Breast epithelium (tissue), 4 donors: ENCODE data around the gene CRY1. TPM values are rescaled to one million over a fixed set of nuclear protein-coding genes. Genes with fewer than 3 reads are reported as not detected.

Experiments used
- DNase-seq, 2 donors: peaks; one replicate each; pipeline ENCODE4 v3.0.0-alpha.2; 2019; ENCODE audit warnings: low spot score in 2 of 2
- H3K27ac ChIP-seq, 2 donors: fragments of 200-600 bp; sonication (generic) in 1 of 2; one replicate each; pipeline ENCODE4 v1.5.1; 2016 to 2019; ENCODE audit warnings: mild to moderate bottlenecking in 1 of 2
- H3K27me3 ChIP-seq, 2 donors: fragments of 200-600 bp; sonication (generic) in 1 of 2; one replicate each; pipeline versions ENCODE4 v1.5.1 to v1.6.0; 2017 to 2019; ENCODE audit warnings: control low read depth in 1 of 2, mild to moderate bottlenecking in 1 of 2
- H3K36me3 ChIP-seq: fragments of 200-600 bp; one replicate; pipeline ENCODE4 v1.5.1; 2019
- H3K4me1 ChIP-seq, 2 donors: fragments of 200-600 bp; sonication (generic); one replicate each; pipeline ENCODE4 v1.5.1; 2016 to 2019; ENCODE audit warnings: control low read depth in 1 of 2
- H3K4me3 ChIP-seq, 3 donors: fragments of 200-600 bp; sonication (generic); 1 replicate in 2 of 3; 2 replicates in 1 of 3; pipeline ENCODE4 v1.5.1; 2016 to 2019; ENCODE audit warnings: mild to moderate bottlenecking in 3 of 3, moderate library complexity in 2 of 3
- H3K9me3 ChIP-seq, 2 donors: fragments of 200-600 bp; sonication (generic) in 1 of 2; one replicate each; pipeline ENCODE4 v1.5.1; 2016 to 2019; ENCODE audit warnings: control low read depth in 1 of 2
- CTCF ChIP-seq, 3 donors: fragments of 450-650 bp; IDR thresholded peaks; one replicate each; pipeline ENCODE4 v1.5.1; 2016 to 2017; ENCODE audit warnings: antibody characterized with exemption in 3 of 3, mild to moderate bottlenecking in 3 of 3, moderate library complexity in 3 of 3
- POLR2A ChIP-seq: fragments of 450-650 bp; IDR thresholded peaks from one replicate; pipeline ENCODE4 v1.6.1; 2016; ENCODE audit warnings: antibody characterized with exemption, mild to moderate bottlenecking, moderate library complexity
- POLR2AphosphoS5 ChIP-seq, 3 donors: sonication (generic); formaldehyde crosslinking; IDR thresholded peaks; one replicate each; pipeline ENCODE4 v1.6.1; 2017; ENCODE audit warnings: antibody characterized with exemption in 3 of 3
- intact Hi-C: fragments of 100-400 bp; cut with DNase I; formaldehyde crosslinking; loops from one replicate; pipeline ENCODE4 v1.15.1; 2023; ENCODE audit warnings: low total_unique reads
- total RNA-seq, 3 donors: library from RNA; depleted of rRNA; stranded (reverse); fragments of >200 nt; gene quantifications; one replicate each; pipeline ENCODE4 v1.1.0, GENCODE V29; 2016

CRY1 gene
- total RNA-seq, 3 donors from 2014 or later, result 24.0 to 81.5 (median 47.5) TPM

DNA sequence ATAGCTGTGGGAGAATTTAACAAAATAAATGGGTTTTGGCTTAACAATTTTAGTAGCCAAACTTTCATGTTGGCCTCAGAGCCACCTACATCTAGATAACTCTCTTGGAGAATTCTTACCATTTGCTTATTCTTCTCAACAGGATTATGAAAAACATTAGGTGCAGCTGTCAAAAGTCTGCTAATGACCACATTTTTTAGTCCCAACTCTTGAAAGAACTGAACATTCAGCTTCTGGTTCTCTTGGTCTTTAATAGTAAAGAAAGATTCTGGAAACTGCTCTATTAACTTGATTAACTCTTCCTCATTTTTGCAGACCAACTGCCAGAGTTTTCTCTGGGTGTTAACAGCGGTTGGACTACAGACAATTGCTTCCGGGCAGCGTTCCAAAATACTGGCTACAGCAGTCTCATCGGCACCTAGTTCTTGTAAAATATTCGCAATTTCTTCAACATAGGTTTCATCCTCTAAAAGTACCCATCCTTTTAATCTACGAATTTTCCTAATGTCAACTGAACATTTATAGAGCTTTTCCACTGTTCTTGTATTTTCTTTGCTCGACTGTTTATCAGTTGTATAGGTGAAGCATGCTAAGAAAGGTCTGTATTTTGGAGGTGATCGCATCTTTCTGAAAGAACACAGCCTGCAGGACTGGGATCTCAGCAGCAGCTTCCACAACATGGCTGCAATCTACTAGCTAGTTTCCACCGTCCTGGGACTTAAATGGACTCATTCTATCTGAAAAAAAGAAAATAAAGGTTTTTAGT is 115.1 kb downstream of the CRY1 start:
- peak overlapping the region in 1 of 2 donors; percentile 6 for H3K27ac ChIP-seq
- DNase-seq, result no peak
- H3K27me3 ChIP-seq, result no peaks in the 10 kb centered on the region
- no peaks in the 10 kb centered on the region for H3K36me3 ChIP-seq
- no peak for TF ChIP-seq CTCF (IDR thresholded peaks at IDR 0.05)
- TF ChIP-seq POLR2AphosphoS5 (IDR thresholded peaks at IDR 0.05), result no peak
- no peak for TF ChIP-seq POLR2A
- intact Hi-C loops, result no loop called here
- no peaks in the 10 kb centered on the region for H3K9me3 ChIP-seq
- H3K4me3 ChIP-seq, result no peak overlapping the region
- H3K4me1 ChIP-seq, result no peaks in the 10 kb centered on the region

DNA sequence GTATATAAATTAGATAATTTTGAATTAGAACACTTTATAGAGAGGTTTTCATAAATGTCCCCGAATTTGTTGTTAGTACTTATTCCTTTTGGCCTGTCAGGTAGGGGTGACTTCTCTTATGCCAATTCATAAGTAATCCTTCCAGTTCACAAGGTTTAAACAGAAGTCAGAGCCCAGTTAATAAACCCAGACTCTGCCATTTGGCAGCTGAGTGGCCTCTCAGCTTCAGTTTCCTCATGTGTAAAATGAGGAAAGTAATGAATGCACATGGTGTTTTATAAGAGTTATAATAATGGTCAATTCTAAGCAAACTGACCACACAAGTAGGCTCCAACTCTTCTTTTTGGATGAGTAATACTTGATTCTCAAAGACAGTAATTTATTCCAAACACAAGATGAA is 116.7 kb downstream of the CRY1 start:
- H3K27me3 ChIP-seq, result no peaks in the 10 kb centered on the region
- no peak overlapping the region for H3K4me3 ChIP-seq
- DNase-seq, result no peak
- TF ChIP-seq CTCF (IDR thresholded peaks at IDR 0.05) (no peak), POLR2A (no peak), POLR2AphosphoS5 (IDR thresholded peaks at IDR 0.05) (no peak)
- H3K36me3 ChIP-seq, result no peaks in the 10 kb centered on the region
- intact Hi-C loops, result no loop called here
- H3K9me3 ChIP-seq, result no peaks in the 10 kb centered on the region
- H3K4me1 ChIP-seq, result no peaks in the 10 kb centered on the region
- peak overlapping the region; percentile 0 to 27 for H3K27ac ChIP-seq

- intact Hi-C loops, result no loop called here
- no peak overlapping the region for H3K4me3 ChIP-seq
- peak overlapping the region; percentile 0 to 27 for H3K27ac ChIP-seq
- DNase-seq, result no peak
- H3K36me3 ChIP-seq, result no peaks in the 10 kb centered on the region
- no peaks in the 10 kb centered on the region for H3K9me3 ChIP-seq
- TF ChIP-seq CTCF (IDR thresholded peaks at IDR 0.05) (no peak), POLR2A (no peak), POLR2AphosphoS5 (IDR thresholded peaks at IDR 0.05) (no peak)
- H3K27me3 ChIP-seq, result no peaks in the 10 kb centered on the region
- no peaks in the 10 kb centered on the region for H3K4me1 ChIP-seq
Measured at GRCh38 chr12:106975993-106976658, 117.2 kb downstream of the CRY1 start.

GRCh38 chr12:106975098-106975497 is 118.3 kb downstream of the CRY1 start:
- Histone ChIP-seq H3K9me3 (no peaks in the 10 kb centered on the region), H3K4me3 (no peak overlapping the region), H3K36me3 (no peaks in the 10 kb centered on the region), H3K4me1 (no peaks in the 10 kb centered on the region), H3K27ac (no peak overlapping the region), H3K27me3 (no peaks in the 10 kb centered on the region)
- intact Hi-C loops, result no loop called here
- no peak for DNase-seq
- TF ChIP-seq POLR2A (no peak), CTCF (IDR thresholded peaks at IDR 0.05) (no peak), POLR2AphosphoS5 (IDR thresholded peaks at IDR 0.05) (no peak)

DNA sequence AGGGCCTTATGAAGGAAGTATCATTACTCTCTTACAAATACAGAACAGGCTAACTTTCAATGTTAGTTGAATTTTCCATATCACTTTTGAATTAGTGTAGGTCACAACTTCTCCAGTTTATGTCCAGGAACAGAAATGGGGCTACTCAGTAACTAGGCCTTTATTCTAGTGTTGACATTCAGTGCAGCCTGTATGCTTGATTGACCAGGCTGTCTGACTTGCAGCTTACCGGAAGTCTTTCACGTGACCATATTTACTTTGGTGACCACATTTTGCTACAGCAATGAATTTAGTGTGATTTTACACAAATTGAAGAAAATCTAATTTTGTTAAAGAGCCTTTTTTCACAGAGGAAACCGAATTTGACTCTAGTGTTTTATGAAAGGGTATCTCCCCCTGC is 118.8 kb downstream of the CRY1 start:
- Histone ChIP-seq H3K4me1 (no peaks in the 10 kb centered on the region), H3K36me3 (no peaks in the 10 kb centered on the region), H3K27ac (no peak overlapping the region), H3K27me3 (no peaks in the 10 kb centered on the region), H3K9me3 (no peaks in the 10 kb centered on the region), H3K4me3 (no peak overlapping the region)
- DNase-seq, result no peak
- TF ChIP-seq POLR2AphosphoS5 (IDR thresholded peaks at IDR 0.05) (no peak), POLR2A (no peak), CTCF (IDR thresholded peaks at IDR 0.05) (no peak)
- intact Hi-C loops, result no loop called here
